GM23338 (cell line): ENCODE data around the gene ZNF630. TPM values are rescaled to one million over a fixed set of nuclear protein-coding genes. Genes with fewer than 3 reads are reported as not detected.

Source experiments
- ATAC-seq: fragments of 200-7000 bp; cut with Tn5 transposase; 3 replicates; pipeline ENCODE4 v1.9.1; 2020
- DNase-seq: peaks from one replicate; pipeline ENCODE4 v3.0.0-alpha.2; 2015; ENCODE audit warnings: low spot score
- H2AFZ ChIP-seq: fragments of 200-600 bp; sonication (generic); 2 replicates; pipeline ENCODE4 v1.8.0; 2016; ENCODE audit warnings: antibody characterized with exemption, mild to moderate bottlenecking, moderate library complexity
- H3F3A ChIP-seq: fragments of 200-600 bp; sonication (generic); replicated peaks from 2 replicates; pipeline ENCODE4 v1.8.0; 2017; ENCODE audit warnings: antibody characterized with exemption, mixed run types, low read depth
- H3K27ac ChIP-seq: fragments of 200-600 bp; sonication (generic); 2 replicates; pipeline ENCODE4 v1.6.1; 2016; ENCODE audit warnings: low read depth
- H3K27me3 ChIP-seq: fragments of 200-600 bp; sonication (generic); 2 replicates; pipeline ENCODE4 v1.8.0; 2016; ENCODE audit warnings: mild to moderate bottlenecking, mixed run types, moderate library complexity; ENCODE audit not compliant: insufficient read depth
- H3K36me3 ChIP-seq: fragments of 200-600 bp; sonication (generic); 2 replicates; pipeline ENCODE4 v1.8.0; 2016; ENCODE audit warnings: mild to moderate bottlenecking; ENCODE audit not compliant: insufficient read depth
- H3K4me1 ChIP-seq: fragments of 200-600 bp; sonication (generic); 2 replicates; pipeline ENCODE4 v1.8.0; 2016; ENCODE audit warnings: mild to moderate bottlenecking, moderate library complexity; ENCODE audit not compliant: insufficient read depth
- H3K4me2 ChIP-seq: fragments of 200-600 bp; sonication (generic); 2 replicates; pipeline ENCODE4 v1.7.1; 2017; ENCODE audit warnings: mixed run types
- H3K4me3 ChIP-seq: fragments of 200-600 bp; sonication (generic); 2 replicates; pipeline ENCODE4 v1.6.1; 2016; ENCODE audit warnings: mixed run types
- H3K79me2 ChIP-seq: fragments of 200-600 bp; sonication (generic); replicated peaks from 2 replicates; pipeline ENCODE4 v1.8.0; 2017; ENCODE audit warnings: mild to moderate bottlenecking; ENCODE audit not compliant: insufficient read depth
- H3K9me2 ChIP-seq: fragments of 200-600 bp; sonication (generic); 2 replicates; pipeline ENCODE4 v1.8.0; 2017; ENCODE audit not compliant: insufficient read depth
- H4K20me1 ChIP-seq: fragments of 200-600 bp; sonication (generic); replicated peaks from 2 replicates; pipeline ENCODE4 v1.8.0; 2017; ENCODE audit warnings: mild to moderate bottlenecking; ENCODE audit not compliant: insufficient read depth
- H3K27ac Mint-ChIP-seq: 2 replicates; pipeline ENCODE4 v1.8.0; 2020; ENCODE audit warnings: inconsistent platforms, mild to moderate bottlenecking, moderate library complexity, mixed read lengths
- H3K27me3 Mint-ChIP-seq: 3 replicates; pipeline ENCODE4 v1.8.0; 2022; ENCODE audit warnings: low read depth, mild to moderate bottlenecking, moderate library complexity, mixed read lengths, inconsistent platforms; ENCODE audit not compliant: insufficient read depth, poor library complexity
- H3K36me3 Mint-ChIP-seq: 3 replicates; pipeline ENCODE4 v1.8.0; 2021; ENCODE audit warnings: low read depth, mild to moderate bottlenecking, inconsistent platforms, moderate library complexity, mixed read lengths
- H3K4me1 Mint-ChIP-seq: 3 replicates; pipeline ENCODE4 v1.8.0; 2020; ENCODE audit warnings: mild to moderate bottlenecking, inconsistent platforms, mixed read lengths
- H3K4me3 Mint-ChIP-seq: 3 replicates; pipeline ENCODE4 v1.8.0; 2021; ENCODE audit warnings: moderate library complexity, mild to moderate bottlenecking, inconsistent platforms, mixed read lengths
- H3K9me3 Mint-ChIP-seq: 3 replicates; pipeline ENCODE4 v1.8.0; 2020; ENCODE audit warnings: moderate library complexity, mild to moderate bottlenecking, inconsistent platforms, mixed read lengths
- EZH2 ChIP-seq: fragments of 200-600 bp; sonication (generic); IDR thresholded peaks from one replicate; pipeline ENCODE4 v1.8.0; 2017; ENCODE audit warnings: antibody characterized with exemption, mild to moderate bottlenecking, low read depth; ENCODE audit not compliant: unreplicated experiment
- EZH2phosphoT487 ChIP-seq: fragments of 200-600 bp; sonication (generic); IDR thresholded peaks from one replicate; pipeline ENCODE4 v1.8.1; 2018; ENCODE audit warnings: antibody characterized with exemption; ENCODE audit not compliant: unreplicated experiment
- JUNB ChIP-seq: IDR thresholded peaks from one replicate; pipeline ENCODE4 v1.6.1; 2016; ENCODE audit warnings: antibody characterized with exemption; ENCODE audit not compliant: unreplicated experiment
- NANOG ChIP-seq: IDR thresholded peaks from 2 replicates; pipeline ENCODE4 v1.6.1; 2016; ENCODE audit warnings: antibody characterized with exemption, borderline replicate concordance
- POLR2AphosphoS5 ChIP-seq: IDR thresholded peaks from 2 replicates; pipeline ENCODE4 v1.6.1; 2016; ENCODE audit warnings: antibody characterized with exemption, low read depth
- STAT1 ChIP-seq: IDR thresholded peaks from one replicate; pipeline ENCODE4 v1.6.1; 2016; ENCODE audit warnings: antibody characterized with exemption; ENCODE audit not compliant: unreplicated experiment
- ZNF114 ChIP-seq: fragments of 250-450 bp; sonication (Bioruptor Pico); IDR thresholded peaks from 2 replicates; pipeline ENCODE4 v1.5.0; 2020; ENCODE audit warnings: mild to moderate bottlenecking, moderate library complexity
- ZNF331 ChIP-seq: fragments of 250-450 bp; sonication (Bioruptor Pico); IDR thresholded peaks from 2 replicates; pipeline ENCODE4 v1.5.0; 2020; ENCODE audit warnings: low read depth, mild to moderate bottlenecking, moderate library complexity
- polyA plus RNA-seq: library from polyadenylated mRNA; unstranded; fragments of >200 nt; fragmentation: Nextera tagmentation; extraction: Ambion mirVana; gene quantifications from 2 replicates; pipeline ENCODE4 v1.2.1, GENCODE V29; 2016
- total RNA-seq: library from RNA; depleted of rRNA; stranded (reverse); fragments of >200 nt; shearing (Covaris generic); gene quantifications from 2 replicates; pipeline ENCODE4 v1.2.3, GENCODE V29; 2014
- TF ChIP-seq, protein P1 (sequence below): fragments of 250-450 bp; sonication (Bioruptor Pico); IDR thresholded peaks from 2 replicates; pipeline ENCODE4 v1.5.0; 2020; ENCODE audit warnings: mild to moderate bottlenecking, moderate library complexity

The ZNF630 gene
- total and polyA plus RNA-seq, 2 experiments from 2014 or later = 0.95 to 2.2 TPM

DNA sequence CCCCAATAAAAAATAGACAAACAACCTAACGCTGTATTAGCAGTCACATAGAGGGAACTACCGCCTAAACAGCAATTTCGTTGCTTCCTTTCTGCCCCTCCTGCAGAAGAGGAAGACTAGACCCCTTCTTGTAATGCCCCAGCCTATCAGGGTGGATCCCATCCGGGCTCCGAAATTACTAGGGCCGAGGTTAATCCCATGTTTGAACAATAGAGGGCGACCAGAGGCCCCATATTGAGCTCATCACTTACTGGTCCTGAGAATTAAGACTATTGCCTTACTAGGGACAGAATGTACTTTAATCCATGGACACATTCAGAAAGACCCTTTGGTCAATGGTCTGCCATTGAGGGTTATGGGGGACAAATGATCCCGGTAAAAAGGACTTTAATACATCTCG lies 11.8 kb upstream of the ZNF630 start (continued):
- TF ChIP-seq, protein P1, sequence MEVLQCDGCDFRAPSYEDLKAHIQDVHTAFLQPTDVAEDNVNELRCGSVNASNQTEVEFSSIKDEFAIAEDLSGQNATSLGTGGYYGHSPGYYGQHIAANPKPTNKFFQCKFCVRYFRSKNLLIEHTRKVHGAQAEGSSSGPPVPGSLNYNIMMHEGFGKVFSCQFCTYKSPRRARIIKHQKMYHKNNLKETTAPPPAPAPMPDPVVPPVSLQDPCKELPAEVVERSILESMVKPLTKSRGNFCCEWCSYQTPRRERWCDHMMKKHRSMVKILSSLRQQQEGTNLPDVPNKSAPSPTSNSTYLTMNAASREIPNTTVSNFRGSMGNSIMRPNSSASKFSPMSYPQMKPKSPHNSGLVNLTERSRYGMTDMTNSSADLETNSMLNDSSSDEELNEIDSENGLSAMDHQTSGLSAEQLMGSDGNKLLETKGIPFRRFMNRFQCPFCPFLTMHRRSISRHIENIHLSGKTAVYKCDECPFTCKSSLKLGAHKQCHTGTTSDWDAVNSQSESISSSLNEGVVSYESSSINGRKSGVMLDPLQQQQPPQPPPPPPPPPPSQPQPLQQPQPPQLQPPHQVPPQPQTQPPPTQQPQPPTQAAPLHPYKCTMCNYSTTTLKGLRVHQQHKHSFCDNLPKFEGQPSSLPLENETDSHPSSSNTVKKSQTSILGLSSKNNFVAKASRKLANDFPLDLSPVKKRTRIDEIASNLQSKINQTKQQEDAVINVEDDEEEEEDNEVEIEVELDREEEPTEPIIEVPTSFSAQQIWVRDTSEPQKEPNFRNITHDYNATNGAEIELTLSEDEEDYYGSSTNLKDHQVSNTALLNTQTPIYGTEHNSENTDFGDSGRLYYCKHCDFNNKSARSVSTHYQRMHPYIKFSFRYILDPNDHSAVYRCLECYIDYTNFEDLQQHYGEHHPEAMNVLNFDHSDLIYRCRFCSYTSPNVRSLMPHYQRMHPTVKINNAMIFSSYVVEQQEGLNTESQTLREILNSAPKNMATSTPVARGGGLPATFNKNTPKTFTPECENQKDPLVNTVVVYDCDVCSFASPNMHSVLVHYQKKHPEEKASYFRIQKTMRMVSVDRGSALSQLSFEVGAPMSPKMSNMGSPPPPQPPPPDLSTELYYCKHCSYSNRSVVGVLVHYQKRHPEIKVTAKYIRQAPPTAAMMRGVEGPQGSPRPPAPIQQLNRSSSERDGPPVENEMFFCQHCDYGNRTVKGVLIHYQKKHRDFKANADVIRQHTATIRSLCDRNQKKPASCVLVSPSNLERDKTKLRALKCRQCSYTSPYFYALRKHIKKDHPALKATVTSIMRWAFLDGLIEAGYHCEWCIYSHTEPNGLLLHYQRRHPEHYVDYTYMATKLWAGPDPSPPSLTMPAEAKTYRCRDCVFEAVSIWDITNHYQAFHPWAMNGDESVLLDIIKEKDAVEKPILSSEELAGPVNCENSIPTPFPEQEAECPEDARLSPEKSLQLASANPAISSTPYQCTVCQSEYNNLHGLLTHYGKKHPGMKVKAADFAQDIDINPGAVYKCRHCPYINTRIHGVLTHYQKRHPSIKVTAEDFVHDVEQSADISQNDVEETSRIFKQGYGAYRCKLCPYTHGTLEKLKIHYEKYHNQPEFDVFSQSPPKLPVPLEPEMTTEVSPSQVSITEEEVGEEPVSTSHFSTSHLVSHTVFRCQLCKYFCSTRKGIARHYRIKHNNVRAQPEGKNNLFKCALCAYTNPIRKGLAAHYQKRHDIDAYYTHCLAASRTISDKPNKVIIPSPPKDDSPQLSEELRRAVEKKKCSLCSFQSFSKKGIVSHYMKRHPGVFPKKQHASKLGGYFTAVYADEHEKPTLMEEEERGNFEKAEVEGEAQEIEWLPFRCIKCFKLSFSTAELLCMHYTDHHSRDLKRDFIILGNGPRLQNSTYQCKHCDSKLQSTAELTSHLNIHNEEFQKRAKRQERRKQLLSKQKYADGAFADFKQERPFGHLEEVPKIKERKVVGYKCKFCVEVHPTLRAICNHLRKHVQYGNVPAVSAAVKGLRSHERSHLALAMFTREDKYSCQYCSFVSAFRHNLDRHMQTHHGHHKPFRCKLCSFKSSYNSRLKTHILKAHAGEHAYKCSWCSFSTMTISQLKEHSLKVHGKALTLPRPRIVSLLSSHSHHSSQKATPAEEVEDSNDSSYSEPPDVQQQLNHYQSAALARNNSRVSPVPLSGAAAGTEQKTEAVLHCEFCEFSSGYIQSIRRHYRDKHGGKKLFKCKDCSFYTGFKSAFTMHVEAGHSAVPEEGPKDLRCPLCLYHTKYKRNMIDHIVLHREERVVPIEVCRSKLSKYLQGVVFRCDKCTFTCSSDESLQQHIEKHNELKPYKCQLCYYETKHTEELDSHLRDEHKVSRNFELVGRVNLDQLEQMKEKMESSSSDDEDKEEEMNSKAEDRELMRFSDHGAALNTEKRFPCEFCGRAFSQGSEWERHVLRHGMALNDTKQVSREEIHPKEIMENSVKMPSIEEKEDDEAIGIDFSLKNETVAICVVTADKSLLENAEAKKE = no peak

GRCh38 chrX:48076343-48076742 lies 4.9 kb upstream of the ZNF630 start:
- Mint-ChIP-seq H3K4me3 (no peak overlapping the region), H3K36me3 (no peaks in the 10 kb centered on the region), H3K27me3 (peaks cover 10% of the 10 kb centered on the region), H3K4me1 (peaks cover 4% of the 10 kb centered on the region; the same call in 2 of the 3 replicates), H3K9me3 (no peaks in the 10 kb centered on the region), H3K27ac (no peak overlapping the region)
- H3K36me3 ChIP-seq = no peaks in the 10 kb centered on the region
- H3K9me2 ChIP-seq = no peaks in the 10 kb centered on the region
- H3K4me3 ChIP-seq = no peak overlapping the region
- no peak overlapping the region for H3K27ac ChIP-seq
- no peaks in the 10 kb centered on the region for H3F3A ChIP-seq
- H3K79me2 ChIP-seq = no peaks in the 10 kb centered on the region
- no peak for ATAC-seq
- no peaks in the 10 kb centered on the region for H4K20me1 ChIP-seq
- no peak overlapping the region for H3K4me2 ChIP-seq
- no peak for DNase-seq
- H2AFZ ChIP-seq = no peak overlapping the region
- no peaks in the 10 kb centered on the region for H3K27me3 ChIP-seq
- no peaks in the 10 kb centered on the region for H3K4me1 ChIP-seq
- TF ChIP-seq, protein P1 = no peak
- TF ChIP-seq POLR2AphosphoS5 (no peak), ZNF331 (CRISPR knock-in tag) (no peak), STAT1 (no peak), NANOG (no peak), ZNF114 (CRISPR knock-in tag) (no peak), EZH2phosphoT487 (no peak), EZH2 (no peak), JUNB (no peak)
